HepG2 (cell line): ENCODE measurements around the gene RPL37A. TPM values are rescaled to one million over a fixed set of nuclear protein-coding genes. Genes with fewer than 3 reads are reported as not detected.

Experiments
- ATAC-seq: fragments of 200-7000 bp; cut with Tn5 transposase; 3 replicates; pipeline ENCODE4 v1.9.1; 2020; ENCODE audit warnings: mild to moderate bottlenecking, moderate library complexity
- BruUV-seq: library from RNA; stranded (reverse); fragments of 400-500 nt; replicated peaks from 2 replicates; lab custom pipeline; 2021; lab: Mats Ljungman, UMichigan
- CTCF ChIA-PET: fragments of 300-600 bp; formaldehyde crosslinking; extraction: SDS; loops from one replicate; lab custom pipeline; 2021; ENCODE audit warnings: low total read pairs, inconsistent platforms, low intra/inter-chr PET ratio; lab: Yijun Ruan, JAX
- POLR2A ChIA-PET: fragments of 350-600 bp; sonication (Branson Sonifier 250); formaldehyde crosslinking; loops from one replicate; lab custom pipeline; 2020; ENCODE audit warnings: antibody characterized with exemption, inconsistent platforms; lab: Yijun Ruan, JAX
- DNase-seq: peaks from one replicate; pipeline ENCODE4 v3.0.0-alpha.2; 2015; ENCODE audit warnings: low spot score
- FAIRE-seq: peaks from 3 replicates; lab custom pipeline; 2011; peaks lifted over from hg19 to GRCh38; lab: Jason Lieb, UNC
- H2AFZ ChIP-seq: one replicate; pipeline ENCODE4 v1.6.1; 2011; ENCODE audit warnings: low read length, inconsistent platforms
- H3K27ac ChIP-seq: fragments of 300-600 bp; 3 replicates; pipeline ENCODE4 v1.8.0; 2011; ENCODE audit warnings: mixed run types, mild to moderate bottlenecking, mixed read lengths, low read length, inconsistent platforms; ENCODE audit not compliant: insufficient read depth; ENCODE audit errors: extremely low read length
- H3K27me3 ChIP-seq, 2 experiments: fragments of 200-600 bp in 1 of 2; 2 replicates in 1 of 2; 3 replicates in 1 of 2; pipeline versions ENCODE4 v1.6.0 to v1.8.0; 2011; ENCODE audit warnings: low read length in 2 of 2, mild to moderate bottlenecking in 2 of 2, moderate library complexity in 2 of 2, inconsistent platforms in 1 of 2; ENCODE audit not compliant: insufficient read depth in 2 of 2, control insufficient read depth in 1 of 2
- H3K36me3 ChIP-seq, 2 experiments: fragments of 200-600 bp in 1 of 2; replicated peaks in 1 of 2; 2 replicates in 1 of 2; 3 replicates in 1 of 2; pipeline versions ENCODE4 v1.5.1 to v1.8.0; 2011; ENCODE audit warnings: low read length in 2 of 2, inconsistent platforms in 1 of 2; ENCODE audit not compliant: insufficient read depth in 2 of 2, control insufficient read depth in 1 of 2
- H3K4me1 ChIP-seq: 2 replicates; pipeline ENCODE4 v1.5.1; 2012; ENCODE audit warnings: low read length, inconsistent platforms; ENCODE audit not compliant: insufficient read depth
- H3K4me2 ChIP-seq: 2 replicates; pipeline ENCODE4 v1.6.0; 2011; ENCODE audit warnings: low read depth, low read length, inconsistent platforms
- H3K4me3 ChIP-seq, 3 experiments: fragments of 200-600 bp in 1 of 3; sonication (generic), shearing (Covaris generic) in 1 of 3; replicated peaks in 1 of 3; 2 replicates each; pipeline ENCODE4 v1.5.1; 2011 to 2016; ENCODE audit warnings: low read length in 3 of 3, inconsistent platforms in 2 of 3, low read depth in 2 of 3, mild to moderate bottlenecking in 2 of 3, control low read depth in 1 of 3, mixed read lengths in 1 of 3; ENCODE audit not compliant: insufficient read depth in 1 of 3
- H3K79me2 ChIP-seq: one replicate; pipeline ENCODE4 v1.6.1; 2011; ENCODE audit warnings: low read length, inconsistent platforms; ENCODE audit not compliant: insufficient read depth
- H3K9ac ChIP-seq: 2 replicates; pipeline ENCODE4 v1.6.0; 2011; ENCODE audit warnings: mild to moderate bottlenecking, low read depth, low read length, inconsistent platforms; ENCODE audit not compliant: insufficient read depth
- H3K9me3 ChIP-seq: 2 replicates; pipeline ENCODE4 v1.5.1; 2012; ENCODE audit warnings: mild to moderate bottlenecking, low read length
- H4K20me1 ChIP-seq: 2 replicates; pipeline ENCODE4 v1.6.0; 2011; ENCODE audit warnings: inconsistent platforms, mild to moderate bottlenecking, low read length, moderate library complexity; ENCODE audit not compliant: insufficient read depth
- CBX1 ChIP-seq: IDR thresholded peaks from one replicate; pipeline ENCODE4 v1.6.1; 2016; ENCODE audit warnings: antibody characterized with exemption, low read depth
- POLR2A ChIP-seq, 2 experiments: IDR thresholded peaks; 2 replicates each; pipeline ENCODE4 v1.6.1; 2011; ENCODE audit warnings: low read depth in 2 of 2, low read length in 2 of 2, mild to moderate bottlenecking in 1 of 2, moderate library complexity in 1 of 2; ENCODE audit not compliant: insufficient read depth in 1 of 2
- ZBTB3 ChIP-seq: sonication (generic); formaldehyde crosslinking; IDR thresholded peaks from 2 replicates; pipeline ENCODE4 v1.4.0; 2020; ENCODE audit warnings: low read depth, mild to moderate bottlenecking, moderate library complexity, missing genetic modification reagents, borderline replicate concordance
- ZNF557 ChIP-seq: sonication (generic); formaldehyde crosslinking; IDR thresholded peaks from 2 replicates; pipeline ENCODE4 v1.4.0; 2020; ENCODE audit warnings: missing genetic modification reagents
- ZNF672 ChIP-seq: sonication (generic); formaldehyde crosslinking; IDR thresholded peaks from 2 replicates; pipeline ENCODE4 v1.8.1; 2022; ENCODE audit warnings: missing genetic modification reagents
- whole genome bisulfite sequencing: methylation state at CpG from one replicate; pipeline ENCODE4 v1.1.6; 2017; ENCODE audit warnings: low lambda C conversion rate; 5-methylcytosine and 5-hydroxymethylcytosine counted together
- in situ Hi-C: cut with HindIII; loops from 2 replicates; pipeline ENCODE4 v1.10.0; 2017; ENCODE audit warnings: low pct_unique_long_range_greater_than_20kb; ENCODE audit not compliant: extremely low pct_ligation_motif_present
- intact Hi-C: fragments of 100-400 bp; cut with micrococcal nuclease; formaldehyde crosslinking; loops from one replicate; pipeline ENCODE4 v1.10.0; 2022; ENCODE audit not compliant: unreplicated experiment
- polyA plus RNA-seq, 8 experiments: library from polyadenylated mRNA; depleted of rRNA in 3 of 8; stranded (reverse) in 7 of 8; unstranded in 1 of 8; fragments of >200 nt; fragmentation: Illumina TruSeq in 4 of 8; extraction: Trizol in 4 of 8; gene quantifications; 2 replicates each; pipeline versions ENCODE4 v1.2.1 to v1.2.3, GENCODE V29; 2011 to 2016; ENCODE audit warnings: low read depth in 4 of 8, missing spikeins in 1 of 8, mixed read lengths in 1 of 8; ENCODE audit not compliant: insufficient read depth in 1 of 8
- total RNA-seq, 5 experiments: library from RNA; depleted of rRNA; stranded (reverse); fragments of >200 nt; fragmentation: Illumina TruSeq; extraction: Trizol; gene quantifications; 2 replicates each; pipeline ENCODE4 v1.2.3, GENCODE V29; 2016; ENCODE audit warnings: low read depth in 1 of 5
- TF ChIP-seq, protein P1 (sequence below): sonication (generic); formaldehyde crosslinking; IDR thresholded peaks from 2 replicates; pipeline ENCODE4 v1.5.1; 2020; ENCODE audit warnings: mild to moderate bottlenecking, missing genetic modification reagents, borderline replicate concordance

RPL37A gene
- total and polyA plus RNA-seq, 2 of the 13 experiments (the other 11 are each of a cell fraction or from before 2014, with no cell fraction given), result 6,902 to 7,910 TPM

DNA sequence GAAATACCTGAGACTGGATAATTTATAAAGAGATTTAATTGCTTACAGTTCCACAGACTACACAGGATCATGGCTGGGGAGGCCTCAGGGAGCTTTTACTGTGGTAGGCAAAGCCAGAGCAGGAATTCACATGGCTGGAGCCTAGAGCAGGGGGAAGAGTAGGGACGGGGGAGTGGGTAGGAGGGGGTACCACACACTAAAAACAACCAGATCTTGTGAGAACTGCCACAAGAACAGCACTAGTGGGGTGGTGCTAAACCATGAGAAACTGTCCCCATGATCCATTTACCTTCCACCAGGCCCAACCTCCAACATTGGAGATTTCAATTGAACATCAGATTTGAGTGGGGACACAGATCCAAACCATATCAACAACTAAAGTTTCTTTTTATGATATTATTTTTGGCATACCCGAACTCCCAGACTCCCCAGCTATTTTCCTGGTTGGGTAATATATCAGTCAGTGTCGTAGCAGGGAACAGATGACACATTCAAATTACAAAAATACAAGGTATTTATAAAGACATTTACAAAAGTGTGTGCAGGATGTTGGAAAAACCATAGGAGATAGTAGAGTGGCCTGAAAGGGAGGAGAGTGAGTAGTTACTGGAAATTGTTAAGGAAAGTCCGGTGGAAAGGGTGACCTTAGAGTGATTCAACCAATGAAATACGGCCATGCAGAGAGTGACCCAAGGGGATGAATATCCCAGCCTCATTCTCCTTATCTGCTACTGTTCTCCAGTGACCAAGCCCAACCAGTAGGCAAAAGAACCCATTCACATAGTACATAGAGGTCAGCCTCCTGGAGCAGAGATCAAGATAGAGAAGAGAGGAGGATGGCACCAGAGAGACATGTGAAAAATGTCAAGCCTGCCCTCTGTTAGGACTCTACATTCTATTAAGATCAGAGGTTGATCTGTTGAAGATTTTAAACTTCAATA is 8.8 kb downstream of the RPL37A start (continued):
- no peak for TF ChIP-seq ZNF557 (CRISPR knock-in tag)

- H3K4me3 ChIP-seq, result no peak overlapping the region
- no peaks in the 10 kb centered on the region for H3K9me3 ChIP-seq
- H3K27ac ChIP-seq, result no peak overlapping the region
- POLR2A ChIA-PET, result interaction anchor here (2.8 kb wide), 1 partner anchor 10 kb away, joined by 16 read pairs; the partner anchor contains the start of gene RPL37A
- CTCF ChIA-PET, result no interaction called here
- 95% methylated on average over 1 of the region's 1 CpG for WGBS
- H2AFZ ChIP-seq, result no peak overlapping the region
- BruUV-seq, result no TSS peak
- H3K79me2 ChIP-seq, result no peaks in the 10 kb centered on the region
- in situ Hi-C loops, result loop anchor here (25.0 kb wide), 2 partner anchors 829 to 1004 kb away; no protein-coding TSS in a partner anchor
- peaks cover 1 to 20% of the 10 kb centered on the region in 2 experiments; a peak in 4 of 5 replicates for H3K36me3 ChIP-seq
- no peak for DNase-seq
- peaks cover 8% of the 10 kb centered on the region for H3K4me1 ChIP-seq
- H3K4me2 ChIP-seq, result no peak overlapping the region
- no peak for TF ChIP-seq CBX1
- no peak for TF ChIP-seq ZBTB3 (CRISPR knock-in tag)
- TF ChIP-seq POLR2A (IDR thresholded peaks at IDR 0.05; ENCODE audit: insufficient read depth in 1 of 2, low read depth in 2 of 2, low read length in 2 of 2), result peak; percentile 34 to 46; a peak in 1 of 4 replicates
- TF ChIP-seq, protein P1, sequence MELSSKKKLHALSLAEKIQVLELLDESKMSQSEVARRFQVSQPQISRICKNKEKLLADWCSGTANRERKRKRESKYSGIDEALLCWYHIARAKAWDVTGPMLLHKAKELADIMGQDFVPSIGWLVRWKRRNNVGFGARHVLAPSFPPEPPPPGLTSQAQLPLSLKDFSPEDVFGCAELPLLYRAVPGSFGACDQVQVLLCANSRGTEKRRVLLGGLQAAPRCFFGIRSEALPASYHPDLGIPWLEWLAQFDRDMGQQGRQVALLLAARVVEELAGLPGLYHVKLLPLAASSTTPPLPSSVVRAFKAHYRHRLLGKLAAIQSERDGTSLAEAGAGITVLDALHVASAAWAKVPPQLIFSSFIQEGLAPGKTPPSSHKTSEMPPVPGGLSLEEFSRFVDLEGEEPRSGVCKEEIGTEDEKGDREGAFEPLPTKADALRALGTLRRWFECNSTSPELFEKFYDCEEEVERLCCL, result no peak
- no peak for TF ChIP-seq ZNF672
- peaks cover 18% of the 10 kb centered on the region for H4K20me1 ChIP-seq
- intact Hi-C loops, result no loop called here
- peak; percentile 34 for ATAC-seq
- no peak overlapping the region for H3K9ac ChIP-seq
- no peaks in the 10 kb centered on the region for H3K27me3 ChIP-seq
- FAIRE-seq, result no peak
Observed at GRCh38 chr2:216508229-216508628, 9.6 kb downstream of the RPL37A start.
